A673 (cell line): ENCODE measurements around the gene RPS6KB1. TPM values are rescaled to one million over a fixed set of nuclear protein-coding genes. Genes with fewer than 3 reads are reported as not detected.
"Not testable (repeated sequence)": the region's sequence is repeated elsewhere in the genome, so short reads cannot be mapped to it uniquely, and the experiment has no call there.

Experiments used
- BruUV-seq: library from RNA; stranded (reverse); fragments of 400-500 nt; replicated peaks from 2 replicates; lab custom pipeline; 2021; lab: Mats Ljungman, UMichigan
- CTCF ChIA-PET: fragments of 300-600 bp; sonication (Branson Sonifier 250); formaldehyde crosslinking; loops from one replicate; lab custom pipeline; 2022; ENCODE audit warnings: antibody characterized with exemption; lab: Charles Lee
- POLR2A ChIA-PET: fragments of 300-600 bp; sonication (Branson Sonifier 250); formaldehyde crosslinking; loops from one replicate; lab custom pipeline; 2022; ENCODE audit warnings: antibody characterized with exemption; ENCODE audit not compliant: low non-redundant PET; lab: Charles Lee
- DNase-seq: peaks from one replicate; pipeline ENCODE4 v3.0.0-alpha.2; 2015; ENCODE audit warnings: low spot score
- H3K27ac ChIP-seq: fragments of 200-600 bp; sonication (generic); 2 replicates; pipeline ENCODE4 v1.5.1; 2016; ENCODE audit warnings: mixed run types, low read depth, mild to moderate bottlenecking, mixed read lengths, antibody characterized with exemption, low read length; ENCODE audit not compliant: poor library complexity, severe bottlenecking
- H3K27me3 ChIP-seq: fragments of 200-600 bp; sonication (generic); replicated peaks from 2 replicates; pipeline ENCODE4 v1.6.1; 2017; ENCODE audit warnings: mixed run types, low read depth, mild to moderate bottlenecking, mixed read lengths, antibody characterized with exemption, low read length; ENCODE audit not compliant: insufficient read depth, poor library complexity
- H3K36me3 ChIP-seq: fragments of 200-600 bp; sonication (generic); 2 replicates; pipeline ENCODE4 v1.6.1; 2016; ENCODE audit warnings: mixed run types, mild to moderate bottlenecking, mixed read lengths, antibody characterized with exemption, low read length; ENCODE audit not compliant: insufficient read depth, poor library complexity, severe bottlenecking
- H3K4me1 ChIP-seq: fragments of 200-600 bp; sonication (generic); 2 replicates; pipeline ENCODE4 v1.6.1; 2017; ENCODE audit warnings: mixed run types, mild to moderate bottlenecking, mixed read lengths, antibody characterized with exemption, low read length; ENCODE audit not compliant: insufficient read depth, poor library complexity, severe bottlenecking
- H3K4me3 ChIP-seq: fragments of 200-600 bp; sonication (generic); 2 replicates; pipeline ENCODE4 v1.5.1; 2016; ENCODE audit warnings: low read depth, mixed run types, mild to moderate bottlenecking, mixed read lengths, low read length; ENCODE audit not compliant: poor library complexity, severe bottlenecking
- H3K9me3 ChIP-seq: fragments of 200-600 bp; sonication (generic); 2 replicates; pipeline ENCODE4 v1.6.1; 2016; ENCODE audit warnings: mixed run types, low read depth, mild to moderate bottlenecking, mixed read lengths, antibody characterized with exemption, low read length; ENCODE audit not compliant: poor library complexity, severe bottlenecking
- EZH2 ChIP-seq: fragments of 200-600 bp; sonication (generic); IDR thresholded peaks from 2 replicates; pipeline ENCODE4 v1.6.1; 2017; ENCODE audit warnings: borderline replicate concordance, low read depth, mild to moderate bottlenecking, mixed read lengths, antibody characterized with exemption, low read length; ENCODE audit not compliant: poor library complexity, severe bottlenecking
- intact Hi-C: fragments of 100-400 bp; cut with micrococcal nuclease; formaldehyde crosslinking; loops from one replicate; pipeline ENCODE4 v1.10.0; 2022; ENCODE audit not compliant: unreplicated experiment
- total RNA-seq: library from RNA; stranded (reverse); gene quantifications from 2 replicates; pipeline ENCODE4 v1.2.3, GENCODE V29; 2021
- TF ChIP-seq, protein P1 (sequence below): fragments of 300-800, 200-600 bp; sonication (generic); conservative IDR thresholded peaks from 2 replicates; pipeline ENCODE4 v1.5.1; 2017; ENCODE audit warnings: low read depth, mild to moderate bottlenecking, antibody characterized with exemption, low read length, moderate library complexity, mixed read lengths

The RPS6KB1 gene
- total RNA-seq, 1 experiment from 2014 or later, result 56.5 TPM

DNA sequence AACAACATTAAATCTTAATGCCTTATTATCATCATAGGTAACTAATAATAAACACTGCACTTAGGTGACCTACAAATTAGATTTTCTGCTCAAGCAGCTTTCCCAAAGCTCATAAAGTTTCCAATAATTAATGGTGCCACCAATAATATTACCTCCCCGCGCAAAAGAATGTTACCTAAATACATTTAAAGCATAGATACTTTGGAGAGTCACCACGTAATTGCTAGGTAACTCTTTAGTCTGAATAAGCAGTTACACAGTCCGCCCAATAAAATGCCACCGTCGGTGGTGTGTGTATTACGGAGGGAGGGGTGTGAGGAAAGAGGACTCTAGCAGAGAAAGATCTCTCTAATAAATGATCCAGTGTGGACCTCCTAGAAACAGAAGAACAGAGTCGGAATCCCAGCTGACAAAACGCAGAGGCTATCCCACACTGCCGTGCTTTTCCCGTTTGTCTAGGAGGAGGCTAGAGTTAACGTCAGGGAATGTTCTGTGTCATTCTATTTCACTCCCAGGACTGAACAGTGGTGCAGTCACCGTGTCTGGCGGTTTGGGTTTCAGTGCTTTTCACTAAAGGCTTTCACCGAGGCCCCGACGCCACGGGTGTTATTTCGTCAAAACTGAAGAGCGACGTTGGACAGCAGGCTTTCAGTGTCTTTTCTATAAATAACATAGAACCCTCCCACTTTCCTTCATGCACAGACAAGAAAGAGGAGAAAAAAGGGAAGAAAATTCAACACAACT is 71.0 kb downstream of the RPS6KB1 start:
- no peak for TF ChIP-seq EZH2
- TF ChIP-seq, protein P1, sequence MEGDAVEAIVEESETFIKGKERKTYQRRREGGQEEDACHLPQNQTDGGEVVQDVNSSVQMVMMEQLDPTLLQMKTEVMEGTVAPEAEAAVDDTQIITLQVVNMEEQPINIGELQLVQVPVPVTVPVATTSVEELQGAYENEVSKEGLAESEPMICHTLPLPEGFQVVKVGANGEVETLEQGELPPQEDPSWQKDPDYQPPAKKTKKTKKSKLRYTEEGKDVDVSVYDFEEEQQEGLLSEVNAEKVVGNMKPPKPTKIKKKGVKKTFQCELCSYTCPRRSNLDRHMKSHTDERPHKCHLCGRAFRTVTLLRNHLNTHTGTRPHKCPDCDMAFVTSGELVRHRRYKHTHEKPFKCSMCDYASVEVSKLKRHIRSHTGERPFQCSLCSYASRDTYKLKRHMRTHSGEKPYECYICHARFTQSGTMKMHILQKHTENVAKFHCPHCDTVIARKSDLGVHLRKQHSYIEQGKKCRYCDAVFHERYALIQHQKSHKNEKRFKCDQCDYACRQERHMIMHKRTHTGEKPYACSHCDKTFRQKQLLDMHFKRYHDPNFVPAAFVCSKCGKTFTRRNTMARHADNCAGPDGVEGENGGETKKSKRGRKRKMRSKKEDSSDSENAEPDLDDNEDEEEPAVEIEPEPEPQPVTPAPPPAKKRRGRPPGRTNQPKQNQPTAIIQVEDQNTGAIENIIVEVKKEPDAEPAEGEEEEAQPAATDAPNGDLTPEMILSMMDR, result no peak
- ChIA-PET CTCF (interaction anchor here (0.6 to 1.3 kb wide), 3 partner anchors 49 to 204 kb away, joined by 3 to 7 read pairs (median 4); no protein-coding TSS in a partner anchor), POLR2A (no interaction called here)
- BruUV-seq, result TSS peak; percentile 55
- Histone ChIP-seq H3K9me3 (no peaks in the 10 kb centered on the region), H3K36me3 (no peaks in the 10 kb centered on the region), H3K4me3 (peak overlapping the region; percentile 82), H3K27me3 (no peaks in the 10 kb centered on the region), H3K4me1 (no peaks in the 10 kb centered on the region), H3K27ac (peak overlapping the region; percentile 79)
- peak; percentile 66 for DNase-seq
- intact Hi-C loops, result no loop called here

DNA sequence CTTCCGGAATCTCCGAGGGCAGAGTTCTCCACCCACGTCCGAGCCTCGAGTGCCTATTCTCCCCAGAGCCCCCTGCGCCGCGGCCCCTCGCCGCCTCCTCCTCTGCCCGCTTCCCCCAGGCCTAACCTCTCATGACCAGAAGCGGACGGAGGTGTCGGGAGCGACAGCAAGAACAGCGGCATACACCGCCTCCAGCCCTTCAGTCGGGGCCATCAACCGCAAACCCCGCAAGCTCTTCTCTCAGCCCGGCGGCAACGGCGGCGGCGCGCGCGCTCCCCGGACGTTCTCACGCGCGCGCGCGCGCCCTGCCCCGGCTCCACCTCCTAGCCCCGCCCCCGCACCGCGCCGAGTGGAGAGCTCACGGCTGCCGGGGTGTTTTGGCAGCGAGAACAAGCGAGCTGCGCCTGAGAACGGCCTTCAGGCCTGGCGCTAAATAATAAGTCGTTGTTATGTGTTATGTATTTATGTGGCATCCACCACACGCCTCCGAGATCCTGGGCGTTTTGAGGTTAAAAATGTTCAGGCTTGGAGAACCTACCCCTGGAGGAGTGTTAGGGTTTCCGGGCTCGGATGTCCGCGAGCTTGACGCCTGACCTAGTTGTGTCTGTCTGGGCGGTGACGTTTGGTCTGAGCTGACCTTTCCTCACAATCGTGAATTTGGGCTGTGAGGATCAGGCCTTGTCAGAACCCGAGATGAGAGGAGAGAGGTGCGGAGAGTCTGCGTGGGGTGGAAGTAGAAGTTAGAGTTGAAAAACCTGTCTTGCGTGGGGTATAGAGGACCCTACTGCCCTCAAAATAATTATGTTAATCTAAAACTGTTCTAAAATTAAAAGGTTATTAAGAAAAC is 71.8 kb downstream of the RPS6KB1 start, which contains the start of gene RNFT1:
TSS of gene RNFT1 (minus strand) at position 259 of the 847 bp plus-strand sequence. CDS start at position 182, 77 bp downstream.
- Histone ChIP-seq H3K27me3 (no peaks in the 10 kb centered on the region), H3K27ac (peak within 1 kb of the TSS; percentile 79), H3K9me3 (no peaks in the 10 kb centered on the region), H3K36me3 (no peaks in the 10 kb centered on the region), H3K4me1 (no peaks in the 10 kb centered on the region), H3K4me3 (peak within 1 kb of the TSS; percentile 82)
- peak; percentile 95 for DNase-seq
- CTCF ChIA-PET, result interaction anchor here (0.6 to 1.3 kb wide), 4 partner anchors 50 to 523 kb away, joined by 3 to 7 read pairs (median 6); no protein-coding TSS in a partner anchor
- POLR2A ChIA-PET, result interaction anchor here (0.7 to 0.8 kb wide), 2 partner anchors 138 to 503 kb away, joined by 4 to 10 read pairs; no protein-coding TSS in a partner anchor
- intact Hi-C loops, result no loop called here
- BruUV-seq, result no TSS peak
- TF ChIP-seq, protein P1, result no peak
- TF ChIP-seq EZH2, result no peak

DNA sequence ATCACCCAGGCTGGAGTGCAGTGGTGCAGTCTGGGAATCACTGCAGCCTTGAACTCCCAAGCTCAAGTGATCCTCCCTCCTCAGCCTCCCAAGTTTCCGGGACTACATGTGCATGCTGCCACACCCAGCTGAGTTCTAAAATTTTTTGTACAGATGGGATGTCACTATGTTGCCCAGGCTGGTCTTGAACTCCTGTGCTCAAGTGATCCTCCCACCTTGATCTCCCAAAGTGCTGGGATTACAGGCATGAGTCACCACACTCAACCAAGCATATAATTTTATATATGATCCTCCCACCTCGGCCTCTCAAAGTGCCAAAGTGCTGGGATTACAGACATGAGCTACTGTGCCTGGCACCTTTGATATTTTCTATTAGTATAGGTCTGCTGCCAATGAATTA is 78.8 kb downstream of the RPS6KB1 start:
- H3K27me3 ChIP-seq, H3K4me1 ChIP-seq, intact Hi-C loops, H3K4me3 ChIP-seq, H3K9me3 ChIP-seq, H3K36me3 ChIP-seq, DNase-seq, POLR2A ChIA-PET, BruUV-seq, H3K27ac ChIP-seq: not testable (repeated sequence)
- CTCF ChIA-PET, result interaction anchor here (1.6 kb wide), 1 partner anchor 57 kb away, joined by 4 read pairs; no protein-coding TSS in a partner anchor
